WI38 (cell line): ENCODE measurements around the gene SLC16A8.

Source experiments
- H3K4me3 ChIP-seq: 2 replicates; pipeline ENCODE4 v1.5.1; 2011; ENCODE audit warnings: low read depth, mild to moderate bottlenecking, control low read depth, low read length
- CTCF ChIP-seq: IDR thresholded peaks from 2 replicates; pipeline ENCODE4 v1.5.1; 2012; ENCODE audit warnings: low read depth, mild to moderate bottlenecking, control low read depth, low read length

The SLC16A8 gene

DNA sequence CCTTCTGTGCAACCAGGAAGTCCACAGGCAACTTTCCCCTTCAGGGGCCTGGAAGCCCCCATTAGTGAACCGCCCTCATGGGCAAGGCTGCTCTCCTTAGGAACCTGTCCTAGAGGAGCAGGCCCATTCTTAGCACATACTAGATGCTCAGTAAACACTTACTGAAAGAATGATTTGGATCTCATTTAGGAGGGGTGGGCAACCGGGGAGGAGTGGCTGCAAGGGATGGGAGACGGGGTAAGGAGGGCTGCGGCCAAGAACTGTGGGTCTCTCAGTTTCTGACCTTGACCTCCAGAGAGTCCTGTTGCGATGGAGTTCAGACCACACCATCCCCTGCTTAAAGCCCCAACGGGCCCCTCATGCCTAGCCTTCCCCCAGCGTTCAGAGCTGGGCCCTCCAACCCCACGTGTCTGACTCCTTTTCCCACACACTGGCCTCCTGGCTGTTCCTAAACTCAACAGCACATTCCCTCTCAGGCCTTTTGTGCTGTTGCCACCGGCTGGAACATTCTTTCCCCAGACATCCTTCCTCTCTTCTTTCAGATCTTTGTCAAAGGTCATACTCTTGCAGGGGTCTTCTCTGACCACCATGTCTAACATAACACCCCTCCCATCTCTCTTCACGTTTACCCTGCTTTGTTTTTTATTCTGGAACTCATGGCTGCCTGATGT, 47.5 kb downstream of the SLC16A8 start:
- no peak for TF ChIP-seq CTCF
- no peak overlapping the region for H3K4me3 ChIP-seq

GRCh38 chr22:38035530-38035885, 48.5 kb downstream of the SLC16A8 start:
- H3K4me3 ChIP-seq = no peak overlapping the region
- TF ChIP-seq CTCF = no peak

- no peak overlapping the region for H3K4me3 ChIP-seq
Observed at GRCh38 chr22:38034884-38035529, 49.0 kb downstream of the SLC16A8 start.

DNA sequence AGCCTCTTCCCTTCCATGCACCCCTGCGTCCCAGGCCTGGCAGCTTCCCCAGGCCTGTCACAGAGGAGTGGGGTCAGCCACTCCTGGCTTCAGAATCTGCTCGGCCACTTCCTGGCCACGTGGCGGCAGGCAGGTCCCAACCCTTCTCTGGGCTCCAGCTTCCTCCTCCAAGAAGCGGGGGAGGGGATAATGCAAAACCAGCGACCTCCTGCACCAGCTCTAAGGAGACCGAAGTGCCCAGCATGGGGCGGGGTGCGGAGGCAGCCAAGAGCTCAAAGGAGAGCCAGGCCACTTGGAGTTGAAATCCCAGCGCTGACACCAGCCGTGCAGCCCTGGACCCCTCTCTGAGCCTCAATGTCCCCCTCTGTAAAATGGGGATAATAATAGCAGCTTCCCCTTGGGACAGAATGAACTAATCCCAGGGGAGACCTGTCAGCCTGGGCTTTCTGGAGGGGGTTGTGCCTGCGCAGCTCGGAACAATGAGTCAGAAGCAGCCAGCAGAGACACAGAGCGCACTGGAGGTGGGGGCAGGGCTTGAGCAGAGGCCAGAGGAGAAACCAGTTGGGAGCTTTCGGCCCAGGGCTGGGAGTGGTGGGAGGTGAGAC, 49.6 kb downstream of the SLC16A8 start:
- TF ChIP-seq CTCF = no peak
- H3K4me3 ChIP-seq = no peak overlapping the region

More at GRCh38 chr22:38034884-38035529, 49.0 kb downstream of the SLC16A8 start:
- TF ChIP-seq CTCF = no peak

- H3K4me3 ChIP-seq = no peak overlapping the region
- TF ChIP-seq CTCF = no peak
Observed at GRCh38 chr22:38033522-38034277, 50.3 kb downstream of the SLC16A8 start.

DNA sequence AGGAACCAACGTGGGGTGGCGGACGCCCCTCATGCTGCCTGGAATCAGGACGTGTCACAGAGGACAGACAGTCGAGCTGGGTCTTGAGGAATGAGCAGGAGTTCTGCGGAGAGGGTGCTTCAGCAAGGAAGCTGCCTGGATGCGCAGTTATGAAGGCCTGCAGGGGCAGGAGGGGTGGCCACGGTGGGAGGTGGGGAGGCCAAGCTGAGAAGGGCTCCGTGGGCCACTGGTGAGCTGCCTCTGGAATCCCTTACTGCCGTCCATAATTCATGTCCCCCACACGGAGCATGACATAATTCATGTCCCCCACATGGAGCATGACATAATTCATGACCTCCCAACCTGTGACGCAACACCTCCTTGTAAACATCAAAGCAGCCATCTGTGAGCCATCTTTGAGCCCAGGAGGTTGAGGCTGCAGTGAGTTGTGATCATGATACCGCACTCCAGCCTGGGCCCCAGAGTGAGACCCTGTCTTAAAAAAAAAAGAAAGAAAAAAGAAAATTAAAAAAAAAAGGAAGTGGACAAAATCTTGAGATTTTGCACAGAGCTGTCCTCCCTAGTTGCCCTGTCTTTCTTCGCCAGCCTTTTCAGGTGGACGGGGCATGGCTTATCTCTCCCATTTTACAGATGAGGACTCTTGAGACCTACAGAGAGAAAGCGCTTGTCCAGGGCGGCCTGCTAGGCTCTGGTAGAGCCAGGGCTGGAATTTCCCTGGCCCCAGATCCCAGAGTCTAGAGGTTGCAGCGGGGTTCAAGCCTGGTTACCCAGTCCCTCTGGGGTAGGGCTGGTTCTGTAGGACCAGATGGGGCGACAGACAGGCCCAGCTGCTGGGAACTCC, 51.1 kb downstream of the SLC16A8 start:
- H3K4me3 ChIP-seq = no peak overlapping the region
- TF ChIP-seq CTCF = no peak
